Brain microvascular endothelial cell (primary cell): Measurements from ENCODE around the gene PTK6.

ENCODE experiments used
- DNase-seq: peaks from one replicate; pipeline ENCODE4 v3.0.0-alpha.2; 2020
- H3K27ac ChIP-seq: fragments of 250-450 bp; sonication (Bioruptor Pico); 2 replicates; pipeline ENCODE4 v1.5.1; 2020; ENCODE audit warnings: mild to moderate bottlenecking, moderate library complexity
- H3K27me3 ChIP-seq: fragments of 250-450 bp; sonication (Bioruptor Pico); replicated peaks from 2 replicates; pipeline ENCODE4 v1.5.1; 2020; ENCODE audit warnings: mild to moderate bottlenecking
- H3K36me3 ChIP-seq: fragments of 250-450 bp; sonication (Bioruptor Pico); replicated peaks from 2 replicates; pipeline ENCODE4 v1.5.1; 2020; ENCODE audit warnings: mild to moderate bottlenecking
- H3K4me3 ChIP-seq: 2 replicates; pipeline ENCODE4 v1.5.1; 2011; ENCODE audit warnings: low read depth, mild to moderate bottlenecking, control low read depth, low read length, moderate library complexity
- in situ Hi-C: cut with HindIII; loops from 2 replicates; pipeline ENCODE4 v1.10.0; 2017; ENCODE audit warnings: low sequenced_read_pairs, low pct_ligation_motif_present
- TF ChIP-seq, protein P1 (sequence below): IDR thresholded peaks from 2 replicates; pipeline ENCODE4 v1.5.1; 2011; ENCODE audit warnings: low read depth, mild to moderate bottlenecking, moderate library complexity, low read length, control low read depth, inconsistent platforms; ENCODE audit errors: missing control alignments

The PTK6 gene

DNA sequence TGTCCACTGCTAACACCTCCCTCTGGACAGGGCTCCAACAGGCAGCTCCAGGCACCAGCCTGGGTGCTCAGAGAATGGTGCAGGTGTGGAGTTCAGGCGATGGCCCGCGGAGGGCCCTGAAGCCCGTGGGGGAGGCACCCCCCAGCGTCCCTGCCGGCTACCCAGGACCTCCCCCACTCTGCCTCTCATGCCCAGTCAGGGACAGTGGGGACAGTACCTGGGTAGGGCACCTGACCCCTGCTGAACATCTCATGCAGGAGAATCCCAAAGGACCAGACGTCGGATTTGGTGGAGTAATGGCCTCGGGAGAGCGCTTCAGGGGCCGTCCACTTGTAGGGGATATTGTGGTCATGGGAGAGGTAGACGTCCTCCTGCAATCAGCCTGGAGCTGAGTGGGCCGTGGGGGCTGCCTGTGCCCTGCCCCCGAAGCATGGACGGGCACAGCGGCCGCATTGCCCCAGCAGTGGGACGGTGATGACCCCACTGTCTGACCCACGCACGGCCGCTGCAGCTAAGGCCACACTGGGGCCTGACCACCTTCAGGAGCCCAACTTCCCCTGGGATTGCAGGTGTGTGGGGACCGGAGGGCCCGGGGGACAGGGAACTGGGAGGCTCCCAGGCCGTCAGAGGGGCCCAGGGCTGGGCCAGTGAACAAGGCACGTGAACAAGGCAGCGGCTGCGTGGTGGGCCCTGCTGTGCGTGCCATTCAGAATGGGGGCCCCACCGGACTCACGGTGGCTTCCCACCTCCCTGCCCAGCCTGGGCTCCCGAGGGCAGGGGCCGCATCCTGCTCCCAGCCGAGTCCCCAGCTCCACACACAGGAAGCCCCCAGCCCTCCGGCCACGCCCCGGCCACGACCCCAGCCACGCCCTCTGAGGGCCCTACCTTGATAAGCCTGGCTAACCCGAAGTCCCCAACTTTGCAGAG, 7.1 kb downstream of the PTK6 start:
- Histone ChIP-seq H3K36me3 (no peaks in the 10 kb centered on the region), H3K4me3 (no peak overlapping the region), H3K27ac (no peak overlapping the region), H3K27me3 (no peaks in the 10 kb centered on the region)
- TF ChIP-seq, protein P1, sequence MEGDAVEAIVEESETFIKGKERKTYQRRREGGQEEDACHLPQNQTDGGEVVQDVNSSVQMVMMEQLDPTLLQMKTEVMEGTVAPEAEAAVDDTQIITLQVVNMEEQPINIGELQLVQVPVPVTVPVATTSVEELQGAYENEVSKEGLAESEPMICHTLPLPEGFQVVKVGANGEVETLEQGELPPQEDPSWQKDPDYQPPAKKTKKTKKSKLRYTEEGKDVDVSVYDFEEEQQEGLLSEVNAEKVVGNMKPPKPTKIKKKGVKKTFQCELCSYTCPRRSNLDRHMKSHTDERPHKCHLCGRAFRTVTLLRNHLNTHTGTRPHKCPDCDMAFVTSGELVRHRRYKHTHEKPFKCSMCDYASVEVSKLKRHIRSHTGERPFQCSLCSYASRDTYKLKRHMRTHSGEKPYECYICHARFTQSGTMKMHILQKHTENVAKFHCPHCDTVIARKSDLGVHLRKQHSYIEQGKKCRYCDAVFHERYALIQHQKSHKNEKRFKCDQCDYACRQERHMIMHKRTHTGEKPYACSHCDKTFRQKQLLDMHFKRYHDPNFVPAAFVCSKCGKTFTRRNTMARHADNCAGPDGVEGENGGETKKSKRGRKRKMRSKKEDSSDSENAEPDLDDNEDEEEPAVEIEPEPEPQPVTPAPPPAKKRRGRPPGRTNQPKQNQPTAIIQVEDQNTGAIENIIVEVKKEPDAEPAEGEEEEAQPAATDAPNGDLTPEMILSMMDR: no peak
- in situ Hi-C loops: no loop called here
- no peak for DNase-seq

DNA sequence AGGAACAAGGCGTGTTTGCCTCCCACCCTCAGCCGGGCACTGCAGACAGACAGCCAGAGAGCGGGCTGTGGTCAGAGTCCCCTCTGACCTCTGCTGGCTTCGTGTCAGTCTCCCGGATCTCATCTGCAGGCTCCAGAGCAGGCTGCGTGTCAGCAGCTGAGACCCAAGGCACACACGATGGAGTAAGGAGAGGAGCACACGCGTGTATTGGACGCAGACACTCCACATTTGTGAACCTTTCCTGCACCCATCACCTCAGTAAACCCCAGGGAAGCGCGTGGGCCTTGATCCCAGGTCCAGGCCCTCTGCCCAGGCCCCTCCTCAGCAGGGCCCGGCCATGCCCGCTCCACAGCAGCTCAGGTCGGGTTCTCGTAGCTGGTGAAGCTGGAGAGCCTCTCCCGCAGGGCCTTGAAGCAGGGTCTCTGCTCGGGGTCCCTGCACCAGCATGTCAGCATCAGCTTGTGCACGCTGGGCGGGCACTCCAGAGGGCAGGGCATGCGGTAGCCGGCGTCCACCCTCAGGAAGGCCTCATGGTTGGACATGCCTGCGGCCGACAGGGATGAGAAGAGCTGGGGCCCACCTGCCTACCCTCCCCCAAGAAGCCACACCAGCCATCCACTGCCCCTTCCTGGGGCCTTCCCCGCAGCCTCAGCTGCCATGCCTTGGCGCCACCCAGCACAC, 7.9 kb downstream of the PTK6 start:
- TF ChIP-seq, protein P1: no peak
- Histone ChIP-seq H3K27ac (no peak overlapping the region), H3K27me3 (no peaks in the 10 kb centered on the region), H3K36me3 (no peaks in the 10 kb centered on the region), H3K4me3 (no peak overlapping the region)
- DNase-seq: no peak
- in situ Hi-C loops: no loop called here

DNA sequence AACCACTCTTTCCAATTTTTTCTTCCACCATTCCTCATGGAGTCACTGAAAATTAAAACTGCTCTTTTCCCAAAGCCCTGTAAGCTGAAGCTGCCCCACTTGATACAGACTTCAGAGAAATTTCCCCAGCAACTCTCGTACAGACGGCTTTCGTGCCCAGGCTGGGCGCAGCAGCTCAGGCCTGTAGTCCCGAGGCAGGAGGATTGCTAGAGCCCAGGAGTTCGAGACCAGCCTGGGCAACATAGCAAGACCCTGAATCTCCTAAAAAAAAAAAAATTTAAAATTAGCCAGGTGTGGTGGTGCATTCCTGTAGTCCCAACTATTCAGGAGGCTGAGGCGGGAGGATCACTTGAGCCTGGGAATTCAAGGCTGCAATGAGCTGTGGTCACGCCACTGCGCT, 10.0 kb downstream of the PTK6 start:
- Histone ChIP-seq H3K4me3 (no peak overlapping the region), H3K36me3 (peaks cover 11% of the 10 kb centered on the region), H3K27me3 (no peaks in the 10 kb centered on the region), H3K27ac (no peak overlapping the region)
- TF ChIP-seq, protein P1: no peak
- no peak for DNase-seq
- in situ Hi-C loops: no loop called here

DNA sequence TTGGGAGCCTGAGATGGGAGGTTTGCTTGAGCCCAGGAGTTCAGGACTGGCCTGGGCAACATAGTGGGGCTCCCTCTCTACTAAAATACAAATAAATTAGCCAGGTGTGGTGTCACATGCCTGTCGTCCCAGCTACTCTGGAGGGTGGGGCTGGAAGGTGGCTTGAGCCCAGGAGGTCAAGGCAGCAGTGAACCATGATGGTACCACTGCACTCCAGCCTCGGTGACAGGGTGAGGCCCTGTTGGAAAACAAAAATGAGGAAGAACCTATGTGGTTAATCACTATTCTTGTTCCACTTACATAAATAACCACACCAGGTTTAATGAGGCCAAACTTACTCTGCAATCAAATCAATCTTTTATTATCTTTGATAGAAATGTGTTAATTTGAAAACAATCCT, 11.2 kb downstream of the PTK6 start:
- TF ChIP-seq, protein P1: no peak
- Histone ChIP-seq H3K36me3 (peaks cover 12% of the 10 kb centered on the region), H3K27ac (no peak overlapping the region), H3K4me3 (no peak overlapping the region), H3K27me3 (no peaks in the 10 kb centered on the region)
- DNase-seq: no peak
- in situ Hi-C loops: no loop called here

DNA sequence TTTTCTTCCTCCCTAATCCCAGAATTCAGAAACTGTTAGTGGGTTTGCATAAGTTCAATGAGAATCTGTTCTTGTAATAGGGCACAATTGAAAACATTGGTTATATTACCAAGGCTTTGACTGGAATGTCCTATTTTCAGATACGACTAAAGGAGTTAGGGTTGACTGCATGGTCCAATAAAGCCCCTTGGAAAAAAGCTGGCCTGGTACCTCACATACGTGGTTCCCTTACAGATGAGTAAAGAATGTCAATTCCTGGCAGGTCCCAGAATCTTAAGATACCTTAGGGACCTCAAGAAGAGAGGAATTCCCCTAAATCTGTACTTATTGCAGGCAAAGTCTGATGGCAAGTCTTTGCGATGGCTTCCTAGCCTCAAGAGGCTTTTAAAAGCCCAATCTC, 12.0 kb downstream of the PTK6 start:
- no peak for DNase-seq
- Histone ChIP-seq H3K27me3 (no peaks in the 10 kb centered on the region), H3K27ac (no peak overlapping the region), H3K36me3 (peaks cover 12% of the 10 kb centered on the region), H3K4me3 (no peak overlapping the region)
- in situ Hi-C loops: no loop called here
- TF ChIP-seq, protein P1: no peak
